ENCODE measurements around the gene PDE11A.
"Not testable (repeated sequence)": the region's sequence is repeated elsewhere in the genome, so short reads cannot be mapped to it uniquely, and the experiment has no call there.

Gene PDE11A

GRCh38 chr2:178008636-178009289 lies 63.8 kb downstream of the PDE11A start:
- DNase-seq (ENCODE audit: low read depth), result no peak

DNA sequence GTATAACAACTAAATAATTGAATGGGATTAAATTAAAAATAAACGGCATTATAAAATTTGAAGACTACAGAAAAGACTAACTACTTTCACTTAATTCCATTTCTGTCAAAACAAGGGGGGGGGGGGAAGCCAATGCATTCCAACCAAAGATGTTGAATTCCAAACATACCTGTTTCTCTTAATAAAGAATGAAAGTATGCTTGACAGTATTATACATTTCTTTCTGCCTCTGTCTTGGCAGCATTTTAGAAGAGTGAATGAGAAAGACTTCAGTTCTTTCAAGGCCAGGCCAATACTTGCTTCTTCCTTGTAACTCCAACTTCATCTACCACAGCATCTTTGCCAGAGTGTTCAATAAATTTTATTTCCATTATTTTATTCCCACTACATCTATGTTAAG lies 65.9 kb downstream of the PDE11A start:
- DNase-seq (ENCODE audit: low read depth), result no peak

- no peak for DNase-seq (ENCODE audit: low read depth)
Measured at GRCh38 chr2:178005756-178006155, 66.8 kb downstream of the PDE11A start.

- DNase-seq (ENCODE audit: low read depth), result no peak
Measured at GRCh38 chr2:178002038-178002437, 70.5 kb downstream of the PDE11A start.

DNA sequence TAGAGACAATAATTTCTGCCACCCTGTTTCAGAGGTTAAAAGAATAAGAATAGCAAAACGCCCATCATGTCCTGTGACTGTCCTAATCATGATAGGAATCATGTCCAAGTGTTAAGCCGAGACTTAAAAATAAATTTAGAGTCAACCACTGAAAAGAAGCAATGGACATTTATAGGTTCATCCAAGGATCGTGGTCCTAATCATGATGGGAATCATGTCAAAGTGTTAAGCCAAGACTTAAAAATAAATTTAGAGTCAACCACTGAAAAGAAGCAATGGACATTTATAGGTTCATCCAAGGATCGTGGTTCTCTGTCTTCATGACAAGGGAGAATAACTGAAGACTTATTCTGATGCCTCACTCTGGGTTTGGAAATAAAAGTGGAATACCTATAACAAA lies 73.6 kb downstream of the PDE11A start:
- DNase-seq (ENCODE audit: low read depth), result no peak

- no peak for DNase-seq (ENCODE audit: low read depth)
Measured at GRCh38 chr2:177998006-177998405, 74.6 kb downstream of the PDE11A start.

- no peak for DNase-seq (ENCODE audit: low read depth)
Measured at GRCh38 chr2:177992992-177993391, 79.6 kb downstream of the PDE11A start.

- no peak for DNase-seq (ENCODE audit: low read depth)
Measured at GRCh38 chr2:177989029-177989885, 83.3 kb downstream of the PDE11A start.

GRCh38 chr2:177984749-177985148 lies 87.8 kb downstream of the PDE11A start:
- no peak for DNase-seq (ENCODE audit: low read depth)

DNA sequence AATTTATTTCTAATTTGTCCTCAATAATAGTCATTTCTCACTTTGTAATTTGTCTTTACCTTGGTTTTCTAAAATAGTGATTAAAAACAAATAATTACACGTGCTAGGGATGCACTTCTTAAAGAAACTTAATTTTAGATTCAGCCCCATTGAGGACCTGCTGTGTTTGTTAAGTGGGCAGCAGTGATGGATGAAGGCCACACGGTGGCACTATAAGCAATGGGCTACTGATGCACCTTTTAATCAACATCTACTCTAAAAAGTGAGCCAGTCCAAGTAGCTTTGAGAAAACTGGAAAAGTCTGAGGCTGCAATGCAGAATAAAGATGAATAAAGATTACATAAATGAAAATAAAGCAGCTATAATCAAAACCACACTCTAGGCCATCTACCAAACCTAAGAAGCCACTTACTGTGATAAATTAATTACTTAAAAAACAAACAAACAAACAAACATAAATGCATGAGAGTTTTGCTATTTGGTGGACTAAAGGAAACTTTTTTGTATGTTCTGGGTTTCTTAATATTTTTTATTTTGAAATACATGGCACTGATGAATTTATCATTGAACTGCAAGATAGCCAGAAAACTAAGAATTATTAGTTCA lies 89.3 kb downstream of the PDE11A start:
- DNase-seq (ENCODE audit: low read depth), result peak; percentile 17

GRCh38 chr2:177972782-177973181 lies 99.8 kb downstream of the PDE11A start:
- DNase-seq (ENCODE audit: low read depth), result no peak

GRCh38 chr2:177972123-177972522 lies 100.5 kb downstream of the PDE11A start:
- DNase-seq (ENCODE audit: low read depth), result no peak

DNA sequence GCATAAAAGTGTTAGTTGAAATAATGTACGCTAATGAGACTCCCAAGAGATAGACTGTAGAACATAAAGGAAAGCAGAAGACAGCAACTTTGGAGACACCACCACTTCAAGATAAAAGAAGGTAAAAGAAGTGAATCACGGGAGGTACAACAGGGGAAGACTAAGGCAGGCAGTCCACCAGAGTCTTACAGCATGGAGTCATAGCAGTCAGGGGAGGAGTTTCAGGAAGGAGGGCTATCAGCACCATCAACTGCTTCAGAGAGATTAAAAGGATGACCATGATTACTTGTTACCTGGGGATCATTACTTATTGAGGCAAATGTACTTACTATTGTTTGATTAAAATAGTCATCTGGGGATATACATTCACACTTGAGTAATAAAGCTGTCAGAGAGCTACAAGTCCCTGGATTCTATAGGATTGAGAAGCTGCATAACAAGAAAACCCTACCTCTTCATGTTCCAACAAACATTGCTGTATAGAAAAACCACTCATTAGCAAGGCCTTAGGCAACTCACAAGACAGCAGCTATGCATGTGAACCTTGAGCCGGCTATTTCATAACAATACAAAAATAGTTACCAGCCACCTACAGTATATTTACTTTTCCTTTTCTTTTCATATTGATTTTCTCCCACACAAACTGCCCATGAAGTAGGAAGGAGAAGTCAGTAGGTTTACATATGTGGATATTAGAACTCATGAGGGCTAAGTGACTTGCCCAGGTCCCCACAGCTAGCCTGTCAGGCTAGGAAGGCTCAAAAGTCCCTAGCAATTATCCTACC lies 101.7 kb downstream of the PDE11A start:
- no peak for DNase-seq (ENCODE audit: low read depth)

DNA sequence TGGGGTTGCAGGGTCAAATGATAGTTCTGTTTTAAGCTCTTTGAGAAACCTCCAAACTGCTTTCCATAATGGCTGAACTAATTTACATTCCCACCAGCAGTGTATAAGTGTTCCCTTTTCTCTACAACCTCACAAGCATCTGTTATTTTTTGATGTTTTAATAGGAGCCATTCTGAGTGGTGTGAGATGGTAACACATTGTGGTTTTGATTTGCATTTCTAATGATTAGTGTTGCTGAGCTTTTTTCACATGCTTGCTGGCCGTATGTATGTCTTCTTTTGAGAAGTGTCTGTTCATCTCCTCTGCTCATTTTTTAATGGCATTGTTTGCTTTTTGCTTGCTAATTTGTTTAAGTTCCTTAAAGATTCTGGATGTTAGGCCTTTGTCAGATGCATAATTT lies 107.7 kb downstream of the PDE11A start:
- DNase-seq (ENCODE audit: low read depth), result no peak

DNA sequence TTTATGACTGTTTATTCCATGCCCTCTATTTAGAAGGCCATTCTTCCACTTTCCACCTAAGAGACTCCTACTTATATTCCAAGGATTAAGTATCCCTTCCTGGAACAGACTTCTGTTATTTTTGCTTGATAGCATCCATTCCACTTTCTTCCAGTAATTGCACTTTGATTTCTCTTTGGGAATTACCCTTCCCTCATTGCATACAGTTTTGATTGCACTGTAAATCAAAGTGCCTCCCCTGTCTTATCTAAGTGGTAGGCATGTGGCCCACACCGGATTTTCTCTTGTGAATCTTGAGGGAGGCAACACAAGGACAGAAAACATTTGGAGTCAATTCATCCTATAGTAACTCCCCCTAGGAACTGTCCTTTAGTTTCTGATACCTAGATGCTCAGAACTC lies 120.4 kb downstream of the PDE11A start:
- no peak for DNase-seq (ENCODE audit: low read depth)

- not testable (repeated sequence) for DNase-seq (ENCODE audit: low read depth)
Measured at GRCh38 chr2:177947598-177947997, 125.0 kb downstream of the PDE11A start.

- DNase-seq (ENCODE audit: low read depth), result not testable (repeated sequence)
Measured at GRCh38 chr2:177944530-177944929, 128.0 kb downstream of the PDE11A start.

- no peak for DNase-seq (ENCODE audit: low read depth)
Measured at GRCh38 chr2:177942731-177943130, 129.8 kb downstream of the PDE11A start.

DNA sequence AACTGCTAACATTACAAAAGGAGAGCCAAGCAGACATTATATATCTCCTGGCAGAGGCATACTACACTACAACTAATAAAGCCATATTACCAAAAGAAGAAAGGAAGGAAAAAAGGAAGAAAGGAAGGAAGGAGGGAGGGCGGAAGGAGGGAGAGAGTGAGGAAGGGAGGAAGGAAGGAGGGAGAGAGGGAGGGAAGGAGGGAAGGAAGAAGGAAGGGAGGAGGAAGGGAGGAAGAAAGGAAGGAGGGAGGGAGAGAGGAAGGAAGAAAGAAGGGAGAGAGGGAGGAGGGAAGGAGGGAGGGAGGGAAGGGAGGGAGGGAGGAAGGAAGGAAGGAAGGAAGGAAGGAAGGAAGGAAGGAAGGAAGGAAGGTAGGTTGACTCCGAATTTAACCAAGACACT lies 133.4 kb downstream of the PDE11A start:
- no peak for DNase-seq (ENCODE audit: low read depth)

DNA sequence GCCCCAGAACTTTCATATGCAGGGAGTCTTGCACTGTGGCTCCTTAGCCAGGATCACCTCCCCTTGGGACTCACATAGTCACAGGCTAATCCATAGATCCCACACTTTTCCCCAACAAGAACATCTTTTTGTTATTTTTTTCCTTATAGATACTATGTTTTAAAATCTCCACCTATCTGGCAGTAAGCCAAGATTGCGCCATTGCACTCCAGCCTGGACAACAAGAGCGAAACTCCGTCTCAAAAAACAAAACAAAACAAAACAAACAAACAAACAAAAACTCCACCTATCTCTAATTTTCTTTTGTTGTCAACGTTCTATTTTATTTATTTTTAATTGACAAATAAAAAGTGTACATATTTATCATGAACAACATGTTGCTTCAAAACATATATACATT lies 141.7 kb downstream of the PDE11A start:
- no peak for DNase-seq (ENCODE audit: low read depth)

DNA sequence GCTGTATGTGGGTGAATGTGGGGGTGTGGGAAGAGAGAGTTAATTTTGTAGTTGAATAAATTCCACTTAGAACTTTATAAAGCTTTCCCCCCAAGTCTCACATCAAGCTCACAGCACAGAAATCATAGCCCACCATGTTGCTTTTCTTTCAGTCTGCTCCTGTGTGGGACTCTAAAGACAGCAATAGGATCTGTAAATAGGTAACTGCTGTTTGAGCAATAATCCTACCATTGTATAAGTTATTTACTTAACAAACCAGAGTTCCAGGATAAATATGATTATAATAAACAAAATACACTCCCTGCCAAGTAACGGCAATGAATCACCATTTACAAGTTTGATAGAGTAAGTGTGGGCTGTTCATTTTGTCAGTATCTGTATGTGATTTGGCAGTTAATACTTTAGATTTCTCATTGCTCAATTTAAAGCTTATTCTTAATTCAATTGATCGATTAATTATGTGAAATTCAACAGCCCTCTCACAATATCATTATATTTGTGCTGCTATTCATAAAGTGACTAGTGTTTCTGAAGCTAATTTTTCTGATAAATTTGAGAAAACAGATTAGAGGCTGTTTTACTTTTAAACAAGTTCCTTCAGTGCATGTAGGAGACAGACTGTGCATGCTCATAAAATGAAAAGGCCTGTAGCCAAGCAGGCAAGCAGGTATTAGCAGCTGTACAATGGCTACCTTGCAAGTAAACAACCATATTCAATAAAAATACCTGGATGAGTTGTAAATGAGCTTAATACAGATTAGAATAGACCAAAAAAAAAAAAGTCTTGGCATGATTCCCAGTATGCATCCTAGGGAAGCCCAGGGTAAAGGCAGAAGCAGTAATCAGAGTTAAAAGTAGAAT lies 142.7 kb downstream of the PDE11A start:
- DNase-seq (ENCODE audit: low read depth), result no peak

Measured in CMK (cell line).